ENCODE measurements around the gene SNUPN.

SNUPN gene

DNA sequence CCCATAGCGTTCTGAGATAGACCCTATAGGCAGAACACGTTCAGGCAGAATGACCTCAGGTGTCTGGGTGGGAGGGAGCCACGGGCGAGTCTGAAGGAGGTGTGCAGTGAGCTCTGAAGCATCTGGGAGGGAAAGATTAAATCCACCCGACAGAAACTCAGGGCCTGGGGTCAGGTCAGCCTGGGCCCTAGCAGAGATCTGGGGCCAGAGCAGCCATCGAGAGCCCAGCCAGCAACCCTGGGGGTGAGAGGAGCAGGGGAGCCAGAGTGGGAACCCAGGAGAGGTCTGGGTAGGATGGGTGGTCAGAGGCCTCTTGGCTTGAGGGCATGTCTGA is 44.3 kb upstream of the SNUPN start:
- H3K4me3 ChIP-seq (ENCODE audit: low read depth, low read length): no peak overlapping the region
- DNase-seq (ENCODE audit: low read depth, low spot score): no peak
- TF ChIP-seq, protein P1, sequence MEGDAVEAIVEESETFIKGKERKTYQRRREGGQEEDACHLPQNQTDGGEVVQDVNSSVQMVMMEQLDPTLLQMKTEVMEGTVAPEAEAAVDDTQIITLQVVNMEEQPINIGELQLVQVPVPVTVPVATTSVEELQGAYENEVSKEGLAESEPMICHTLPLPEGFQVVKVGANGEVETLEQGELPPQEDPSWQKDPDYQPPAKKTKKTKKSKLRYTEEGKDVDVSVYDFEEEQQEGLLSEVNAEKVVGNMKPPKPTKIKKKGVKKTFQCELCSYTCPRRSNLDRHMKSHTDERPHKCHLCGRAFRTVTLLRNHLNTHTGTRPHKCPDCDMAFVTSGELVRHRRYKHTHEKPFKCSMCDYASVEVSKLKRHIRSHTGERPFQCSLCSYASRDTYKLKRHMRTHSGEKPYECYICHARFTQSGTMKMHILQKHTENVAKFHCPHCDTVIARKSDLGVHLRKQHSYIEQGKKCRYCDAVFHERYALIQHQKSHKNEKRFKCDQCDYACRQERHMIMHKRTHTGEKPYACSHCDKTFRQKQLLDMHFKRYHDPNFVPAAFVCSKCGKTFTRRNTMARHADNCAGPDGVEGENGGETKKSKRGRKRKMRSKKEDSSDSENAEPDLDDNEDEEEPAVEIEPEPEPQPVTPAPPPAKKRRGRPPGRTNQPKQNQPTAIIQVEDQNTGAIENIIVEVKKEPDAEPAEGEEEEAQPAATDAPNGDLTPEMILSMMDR (IDR thresholded peaks at IDR 0.05; ENCODE audit: insufficient read depth, low read length, missing control alignments): no peak
- CTCF ChIA-PET: interaction anchor here (1.6 to 3.8 kb wide), 3 partner anchors 12 to 162 kb away, joined by 3 to 11 read pairs (median 8); no protein-coding TSS in a partner anchor
- POLR2A ChIA-PET: interaction anchor here (0.5 kb wide), 1 partner anchor 809 kb away, joined by 3 read pairs; no protein-coding TSS in a partner anchor

GRCh38 chr15:75669191-75669878 is 43.8 kb upstream of the SNUPN start:
- POLR2A ChIA-PET: interaction anchor here (0.5 to 3.2 kb wide), 3 partner anchors 22 to 809 kb away, joined by 3 to 23 read pairs (median 5); partner anchors contain the start of genes IMP3 and SNX33

DNA sequence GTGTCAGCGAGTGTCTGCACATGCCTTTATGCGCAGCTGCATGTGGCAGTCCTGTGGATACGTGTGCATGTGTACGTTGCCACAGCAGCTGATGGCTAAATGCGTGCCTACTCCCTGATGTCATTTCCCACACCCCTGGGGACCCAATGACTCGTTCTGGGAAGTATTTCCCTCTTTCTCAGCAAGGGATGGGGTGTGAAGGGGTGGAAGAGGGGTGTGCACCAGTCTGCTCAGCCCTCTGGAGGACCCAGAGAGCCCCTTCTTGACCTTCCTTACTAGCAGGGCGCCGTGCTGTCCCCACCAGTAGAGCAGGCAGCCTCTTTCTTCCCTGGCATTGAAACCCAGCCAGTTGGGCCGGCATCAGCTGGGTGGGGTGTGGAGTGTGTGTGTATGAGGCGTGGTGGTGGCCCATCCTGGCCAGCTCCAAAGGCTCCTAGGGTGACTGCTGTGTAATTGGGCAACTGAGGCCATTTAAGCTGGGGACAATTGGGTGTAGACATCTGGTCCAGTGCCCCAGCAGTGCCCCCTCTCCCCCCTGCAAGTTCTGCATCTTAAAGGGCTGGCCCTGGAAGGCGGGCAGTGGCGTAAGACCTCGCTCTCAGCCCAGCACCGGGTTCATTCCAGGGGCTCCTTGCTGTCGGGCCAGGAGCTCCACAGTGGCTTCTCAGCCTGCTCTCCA is 41.4 kb upstream of the SNUPN start:
- ChIA-PET POLR2A (interaction anchor here (0.6 to 3.2 kb wide), 7 partner anchors 19 to 88 kb away, joined by 3 to 23 read pairs (median 4); partner anchors contain the start of genes IMP3, PTPN9 and SNX33), CTCF (interaction anchor here (0.7 to 3.8 kb wide), 5 partner anchors 14 to 73 kb away, joined by 3 to 11 read pairs (median 3); no protein-coding TSS in a partner anchor)
- TF ChIP-seq, protein P1 (IDR thresholded peaks at IDR 0.05; ENCODE audit: insufficient read depth, low read length, missing control alignments): no peak
- H3K4me3 ChIP-seq (ENCODE audit: low read depth, low read length): no peak overlapping the region
- peak; percentile 99 for DNase-seq (ENCODE audit: low read depth, low spot score)

More at GRCh38 chr15:75669191-75669878, 43.8 kb upstream of the SNUPN start:
- CTCF ChIA-PET: interaction anchor here (0.9 to 3.8 kb wide), 5 partner anchors 12 to 161 kb away, joined by 3 to 11 read pairs (median 4); no protein-coding TSS in a partner anchor
- H3K4me3 ChIP-seq (ENCODE audit: low read depth, low read length): no peak overlapping the region
- no peak for DNase-seq (ENCODE audit: low read depth, low spot score)
- TF ChIP-seq, protein P1 (IDR thresholded peaks at IDR 0.05; ENCODE audit: insufficient read depth, low read length, missing control alignments): no peak

DNA sequence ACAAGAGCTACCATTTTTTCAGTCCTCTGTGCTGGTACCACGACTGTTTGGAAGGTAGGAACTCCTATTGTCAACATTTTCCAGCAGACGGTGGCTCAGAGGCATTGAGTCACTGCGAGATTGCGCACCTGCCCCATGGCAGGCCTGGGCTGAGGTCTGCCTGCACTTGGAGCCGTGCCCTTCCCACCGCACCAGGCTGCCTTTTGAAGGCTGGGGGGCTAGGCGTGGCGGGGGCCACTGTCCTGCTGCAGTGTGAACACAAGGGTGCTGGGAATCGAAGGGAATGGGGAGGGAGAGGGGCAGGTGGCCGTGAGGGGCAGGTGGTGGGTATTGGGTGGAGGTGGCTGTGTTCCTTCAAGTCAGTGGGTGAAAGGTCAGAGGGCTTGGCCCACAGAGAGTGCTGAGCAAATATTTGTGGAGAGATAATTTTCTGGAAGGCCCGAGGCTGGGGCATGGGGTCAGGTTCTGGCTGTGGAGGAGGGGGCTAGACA is 38.5 kb upstream of the SNUPN start:
- POLR2A ChIA-PET: no interaction called here
- CTCF ChIA-PET: interaction anchor here (0.9 kb wide), 1 partner anchor 139 kb away, joined by 3 read pairs; no protein-coding TSS in a partner anchor
- TF ChIP-seq, protein P1 (IDR thresholded peaks at IDR 0.05; ENCODE audit: insufficient read depth, low read length, missing control alignments): no peak
- DNase-seq (ENCODE audit: low read depth, low spot score): no peak
- H3K4me3 ChIP-seq (ENCODE audit: low read depth, low read length): no peak overlapping the region

DNA sequence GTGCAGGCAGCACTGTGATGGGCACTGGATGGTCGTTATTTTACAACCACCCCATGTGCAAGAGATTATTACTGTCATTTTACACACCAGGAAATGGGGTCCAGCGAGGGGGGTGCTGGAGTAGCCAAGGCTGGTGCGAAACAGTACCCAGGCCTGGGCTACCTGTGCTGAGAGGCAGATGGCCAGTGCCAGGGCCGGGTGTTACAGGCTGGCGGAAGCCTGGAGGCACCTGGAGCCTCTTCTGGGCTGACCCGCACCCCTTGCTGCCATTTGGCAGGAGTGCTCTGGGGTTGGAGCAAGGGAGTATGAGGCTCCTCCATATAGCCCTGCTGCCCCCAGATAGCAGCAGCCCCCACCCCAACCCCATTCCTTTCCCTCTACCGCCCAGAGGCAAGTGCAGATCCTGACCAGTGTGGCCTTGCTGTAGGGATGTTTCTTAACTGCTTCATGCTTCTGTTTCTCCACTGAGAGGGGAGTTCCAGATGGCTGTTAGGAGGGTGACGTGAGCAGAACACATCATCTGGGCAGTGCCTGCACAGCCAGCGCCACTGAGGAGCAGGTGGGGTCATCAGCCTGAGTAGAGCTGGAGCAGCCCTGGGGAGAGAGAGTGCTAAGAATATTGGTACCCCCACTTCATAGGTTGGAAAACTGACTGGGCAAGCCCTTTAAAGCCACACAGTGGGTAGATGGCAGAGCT is 37.4 kb upstream of the SNUPN start:
- ChIA-PET CTCF (interaction anchor here (2.8 kb wide), 1 partner anchor 25 kb away, joined by 11 read pairs; no protein-coding TSS in a partner anchor), POLR2A (no interaction called here)
- TF ChIP-seq, protein P1 (IDR thresholded peaks at IDR 0.05; ENCODE audit: insufficient read depth, low read length, missing control alignments): no peak
- no peak for DNase-seq (ENCODE audit: low read depth, low spot score)
- no peak overlapping the region for H3K4me3 ChIP-seq (ENCODE audit: low read depth, low read length)
